HepG2 (cell line): ENCODE measurements around the gene RHOC. TPM values are rescaled to one million over a fixed set of nuclear protein-coding genes. Genes with fewer than 3 reads are reported as not detected.

ENCODE experiments used
- ARNT ChIP-seq: fragments of 450-650 bp; IDR thresholded peaks from 2 replicates; pipeline ENCODE4 v1.6.1; 2017
- HOXA3 ChIP-seq: sonication (generic); formaldehyde crosslinking; IDR thresholded peaks from 2 replicates; pipeline ENCODE4 v1.5.0; 2020; ENCODE audit warnings: missing genetic modification reagents
- IKZF1 ChIP-seq: fragments of 450-650 bp; IDR thresholded peaks from 2 replicates; pipeline ENCODE4 v1.7.1; 2016
- IKZF4 ChIP-seq: sonication (generic); formaldehyde crosslinking; IDR thresholded peaks from 2 replicates; pipeline ENCODE4 v1.5.1; 2020; ENCODE audit warnings: borderline replicate concordance, mild to moderate bottlenecking, low read depth, missing genetic modification reagents; ENCODE audit errors: not compliant biosample characterization
- IRX3 ChIP-seq: sonication (generic); formaldehyde crosslinking; IDR thresholded peaks from 2 replicates; pipeline ENCODE4 v1.8.1; 2023; ENCODE audit warnings: mild to moderate bottlenecking, low read depth, missing genetic modification reagents, borderline replicate concordance
- NAIF1 ChIP-seq: sonication (generic); formaldehyde crosslinking; IDR thresholded peaks from 2 replicates; pipeline ENCODE4 v1.5.0; 2020; ENCODE audit warnings: mild to moderate bottlenecking, missing genetic modification reagents, borderline replicate concordance
- PHF21A ChIP-seq: sonication (generic); formaldehyde crosslinking; IDR thresholded peaks from 2 replicates; pipeline ENCODE4 v1.5.0; 2020; ENCODE audit warnings: mild to moderate bottlenecking, missing genetic modification reagents
- POLR2A ChIP-seq, 2 experiments: IDR thresholded peaks; 2 replicates each; pipeline ENCODE4 v1.6.1; 2011; ENCODE audit warnings: low read depth in 2 of 2, low read length in 2 of 2, mild to moderate bottlenecking in 1 of 2, moderate library complexity in 1 of 2; ENCODE audit not compliant: insufficient read depth in 1 of 2
- POLR2G ChIP-seq: fragments of 200-400 bp; formaldehyde crosslinking; IDR thresholded peaks from 2 replicates; pipeline ENCODE4 v1.6.1; 2018; ENCODE audit warnings: mild to moderate bottlenecking, low read depth, low read length, moderate library complexity
- RBM39 ChIP-seq: fragments of 200-400 bp; formaldehyde crosslinking; IDR thresholded peaks from one replicate; pipeline ENCODE4 v1.6.1; 2018; ENCODE audit warnings: antibody characterized with exemption, mild to moderate bottlenecking, low read depth, low read length; ENCODE audit not compliant: poor library complexity, severe bottlenecking
- SAP130 ChIP-seq: IDR thresholded peaks from 2 replicates; pipeline ENCODE4 v1.6.1; 2016; ENCODE audit warnings: low read depth
- SP4 ChIP-seq: sonication (generic); formaldehyde crosslinking; IDR thresholded peaks from 2 replicates; pipeline ENCODE4 v1.8.1; 2023; ENCODE audit warnings: mild to moderate bottlenecking, missing genetic modification reagents
- TAF1 ChIP-seq: sonication (generic); formaldehyde crosslinking; IDR thresholded peaks from 2 replicates; pipeline ENCODE4 v1.4.0; 2020; ENCODE audit warnings: missing genetic modification reagents
- ZBTB7A ChIP-seq: sonication (generic); formaldehyde crosslinking; IDR thresholded peaks from 2 replicates; pipeline ENCODE4 v1.8.0; 2022; ENCODE audit warnings: mild to moderate bottlenecking, missing genetic modification reagents
- ZNF12 ChIP-seq: sonication (generic); formaldehyde crosslinking; IDR thresholded peaks from 2 replicates; pipeline ENCODE4 v1.5.0; 2020; ENCODE audit warnings: missing genetic modification reagents
- ZNF205 ChIP-seq: IDR thresholded peaks from 2 replicates; pipeline ENCODE4 v1.6.1; 2018; ENCODE audit warnings: missing biosample characterization, missing genetic modification reagents
- ZNF607 ChIP-seq: sonication (generic); formaldehyde crosslinking; IDR thresholded peaks from 2 replicates; pipeline ENCODE4 v1.5.1; 2020; ENCODE audit warnings: missing genetic modification reagents, mild to moderate bottlenecking, borderline replicate concordance
- ZNF761 ChIP-seq: sonication (generic); formaldehyde crosslinking; conservative IDR thresholded peaks from 2 replicates; pipeline ENCODE4 v1.4.0; 2020; ENCODE audit warnings: mild to moderate bottlenecking, missing genetic modification reagents
- ZNF776 ChIP-seq: sonication (generic); formaldehyde crosslinking; IDR thresholded peaks from 2 replicates; pipeline ENCODE4 v1.4.0; 2020; ENCODE audit warnings: mild to moderate bottlenecking, missing genetic modification reagents
- polyA plus RNA-seq, 8 experiments: library from polyadenylated mRNA; depleted of rRNA in 3 of 8; stranded (reverse) in 7 of 8; unstranded in 1 of 8; fragments of >200 nt; fragmentation: Illumina TruSeq in 4 of 8; extraction: Trizol in 4 of 8; gene quantifications; 2 replicates each; pipeline versions ENCODE4 v1.2.1 to v1.2.3, GENCODE V29; 2011 to 2016; ENCODE audit warnings: low read depth in 4 of 8, missing spikeins in 1 of 8, mixed read lengths in 1 of 8; ENCODE audit not compliant: insufficient read depth in 1 of 8
- total RNA-seq, 5 experiments: library from RNA; depleted of rRNA; stranded (reverse); fragments of >200 nt; fragmentation: Illumina TruSeq; extraction: Trizol; gene quantifications; 2 replicates each; pipeline ENCODE4 v1.2.3, GENCODE V29; 2016; ENCODE audit warnings: low read depth in 1 of 5
- TF ChIP-seq, protein P1 (sequence below): sonication (generic); formaldehyde crosslinking; IDR thresholded peaks from 2 replicates; pipeline ENCODE4 v1.5.1; 2020; ENCODE audit warnings: missing genetic modification reagents, mild to moderate bottlenecking, borderline replicate concordance
- TF ChIP-seq, protein P2 (sequence below): sonication (generic); formaldehyde crosslinking; IDR thresholded peaks from 2 replicates; pipeline ENCODE4 v1.4.0; 2020; ENCODE audit warnings: missing genetic modification reagents
- TF ChIP-seq, protein P3 (sequence below): sonication (generic); formaldehyde crosslinking; IDR thresholded peaks from 2 replicates; pipeline ENCODE4 v1.4.0; 2020; ENCODE audit warnings: mild to moderate bottlenecking, missing genetic modification reagents
- TF ChIP-seq, protein P4 (sequence below): sonication (generic); formaldehyde crosslinking; IDR thresholded peaks from 2 replicates; pipeline ENCODE4 v1.8.0; 2022; ENCODE audit warnings: missing genetic modification reagents, mild to moderate bottlenecking, borderline replicate concordance

The RHOC gene
- total and polyA plus RNA-seq, 2 of the 13 experiments (the other 11 are each of a cell fraction or from before 2014, with no cell fraction given) = 64.3 to 182 TPM

DNA sequence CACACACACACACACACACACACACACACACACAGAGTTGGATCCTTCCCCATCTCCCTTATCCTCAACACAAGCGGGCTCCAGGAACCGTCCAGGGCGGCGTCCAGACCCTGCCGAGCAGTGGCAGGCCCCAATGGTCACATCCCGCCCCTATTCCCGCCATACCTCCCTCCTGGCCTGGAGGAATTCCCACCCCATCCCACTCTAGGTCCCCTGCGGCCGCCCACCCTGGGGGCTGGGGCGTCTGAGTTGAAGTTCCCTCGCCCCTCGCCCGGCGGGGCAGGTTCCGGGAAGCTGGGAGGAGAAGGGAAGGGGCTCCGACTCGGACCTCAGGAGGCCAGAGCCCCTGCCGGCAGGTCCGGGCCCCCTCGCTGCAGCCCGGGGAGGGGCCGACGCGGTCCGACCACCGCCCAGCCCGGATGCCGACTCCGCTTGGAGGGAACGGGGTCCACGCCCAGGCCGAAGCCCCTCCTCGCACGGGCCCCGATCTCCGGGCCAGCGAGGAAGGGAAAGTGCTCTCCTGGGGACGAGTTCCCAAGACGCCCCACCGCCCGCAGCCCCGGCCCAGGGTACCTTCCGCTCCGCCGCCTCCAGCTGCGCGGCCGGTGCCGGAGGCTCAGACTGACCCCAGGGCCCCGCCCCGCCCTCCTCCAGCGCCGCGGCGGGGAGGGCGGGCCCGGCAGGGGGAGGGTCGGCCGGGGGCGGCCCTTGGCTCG is at the start of gene RHOC (continued):
- TF ChIP-seq IKZF4 (CRISPR knock-in tag) = peak; percentile 59
- peak in 1 of 2 experiments; percentile 32; a peak in 1 of 4 replicates for TF ChIP-seq POLR2A (IDR thresholded peaks at IDR 0.05; ENCODE audit: insufficient read depth in 1 of 2, low read depth in 2 of 2, low read length in 2 of 2)
- no peak for TF ChIP-seq ZNF776 (CRISPR knock-in tag)
- TF ChIP-seq ZBTB7A (CRISPR knock-in tag) = 0 out of 2 replicates have a peak, but pooled peaks have one; percentile 55
- TF ChIP-seq, protein P1, sequence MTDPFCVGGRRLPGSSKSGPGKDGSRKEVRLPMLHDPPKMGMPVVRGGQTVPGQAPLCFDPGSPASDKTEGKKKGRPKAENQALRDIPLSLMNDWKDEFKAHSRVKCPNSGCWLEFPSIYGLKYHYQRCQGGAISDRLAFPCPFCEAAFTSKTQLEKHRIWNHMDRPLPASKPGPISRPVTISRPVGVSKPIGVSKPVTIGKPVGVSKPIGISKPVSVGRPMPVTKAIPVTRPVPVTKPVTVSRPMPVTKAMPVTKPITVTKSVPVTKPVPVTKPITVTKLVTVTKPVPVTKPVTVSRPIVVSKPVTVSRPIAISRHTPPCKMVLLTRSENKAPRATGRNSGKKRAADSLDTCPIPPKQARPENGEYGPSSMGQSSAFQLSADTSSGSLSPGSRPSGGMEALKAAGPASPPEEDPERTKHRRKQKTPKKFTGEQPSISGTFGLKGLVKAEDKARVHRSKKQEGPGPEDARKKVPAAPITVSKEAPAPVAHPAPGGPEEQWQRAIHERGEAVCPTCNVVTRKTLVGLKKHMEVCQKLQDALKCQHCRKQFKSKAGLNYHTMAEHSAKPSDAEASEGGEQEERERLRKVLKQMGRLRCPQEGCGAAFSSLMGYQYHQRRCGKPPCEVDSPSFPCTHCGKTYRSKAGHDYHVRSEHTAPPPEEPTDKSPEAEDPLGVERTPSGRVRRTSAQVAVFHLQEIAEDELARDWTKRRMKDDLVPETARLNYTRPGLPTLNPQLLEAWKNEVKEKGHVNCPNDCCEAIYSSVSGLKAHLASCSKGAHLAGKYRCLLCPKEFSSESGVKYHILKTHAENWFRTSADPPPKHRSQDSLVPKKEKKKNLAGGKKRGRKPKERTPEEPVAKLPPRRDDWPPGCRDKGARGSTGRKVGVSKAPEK (CRISPR knock-in tag) = no peak
- TF ChIP-seq, protein P2, sequence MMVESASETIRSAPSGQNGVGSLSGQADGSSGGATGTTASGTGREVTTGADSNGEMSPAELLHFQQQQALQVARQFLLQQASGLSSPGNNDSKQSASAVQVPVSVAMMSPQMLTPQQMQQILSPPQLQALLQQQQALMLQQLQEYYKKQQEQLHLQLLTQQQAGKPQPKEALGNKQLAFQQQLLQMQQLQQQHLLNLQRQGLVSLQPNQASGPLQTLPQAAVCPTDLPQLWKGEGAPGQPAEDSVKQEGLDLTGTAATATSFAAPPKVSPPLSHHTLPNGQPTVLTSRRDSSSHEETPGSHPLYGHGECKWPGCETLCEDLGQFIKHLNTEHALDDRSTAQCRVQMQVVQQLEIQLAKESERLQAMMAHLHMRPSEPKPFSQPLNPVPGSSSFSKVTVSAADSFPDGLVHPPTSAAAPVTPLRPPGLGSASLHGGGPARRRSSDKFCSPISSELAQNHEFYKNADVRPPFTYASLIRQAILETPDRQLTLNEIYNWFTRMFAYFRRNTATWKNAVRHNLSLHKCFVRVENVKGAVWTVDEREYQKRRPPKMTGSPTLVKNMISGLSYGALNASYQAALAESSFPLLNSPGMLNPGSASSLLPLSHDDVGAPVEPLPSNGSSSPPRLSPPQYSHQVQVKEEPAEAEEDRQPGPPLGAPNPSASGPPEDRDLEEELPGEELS (CRISPR knock-in tag) = 0 out of 2 replicates have a peak, but pooled peaks have one; percentile 7
- TF ChIP-seq TAF1 (CRISPR knock-in tag) = peak; percentile 67
- TF ChIP-seq, protein P3, sequence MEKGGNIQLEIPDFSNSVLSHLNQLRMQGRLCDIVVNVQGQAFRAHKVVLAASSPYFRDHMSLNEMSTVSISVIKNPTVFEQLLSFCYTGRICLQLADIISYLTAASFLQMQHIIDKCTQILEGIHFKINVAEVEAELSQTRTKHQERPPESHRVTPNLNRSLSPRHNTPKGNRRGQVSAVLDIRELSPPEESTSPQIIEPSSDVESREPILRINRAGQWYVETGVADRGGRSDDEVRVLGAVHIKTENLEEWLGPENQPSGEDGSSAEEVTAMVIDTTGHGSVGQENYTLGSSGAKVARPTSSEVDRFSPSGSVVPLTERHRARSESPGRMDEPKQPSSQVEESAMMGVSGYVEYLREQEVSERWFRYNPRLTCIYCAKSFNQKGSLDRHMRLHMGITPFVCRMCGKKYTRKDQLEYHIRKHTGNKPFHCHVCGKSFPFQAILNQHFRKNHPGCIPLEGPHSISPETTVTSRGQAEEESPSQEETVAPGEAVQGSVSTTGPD (CRISPR knock-in tag) = no peak
- TF ChIP-seq ARNT = no peak
- TF ChIP-seq HOXA3 (CRISPR knock-in tag) = 0 out of 2 replicates have a peak, but pooled peaks have one; percentile 42
- peak; percentile 56; the same call in 1 of the 2 replicates for TF ChIP-seq ZNF607 (CRISPR knock-in tag)
- TF ChIP-seq IKZF1 = no peak
- TF ChIP-seq ZNF205 (CRISPR knock-in tag) = no peak
- TF ChIP-seq RBM39 = peak; percentile 18
- TF ChIP-seq SAP130 = peak; percentile 77
- peak; percentile 10; the same call in 1 of the 2 replicates for TF ChIP-seq SP4 (CRISPR knock-in tag)
- no peak for TF ChIP-seq ZNF761 (CRISPR knock-in tag)
- no peak for TF ChIP-seq ZNF12
- peak; percentile 76 for TF ChIP-seq POLR2G
- TF ChIP-seq NAIF1 (CRISPR knock-in tag) = peak; percentile 53; the same call in 1 of the 2 replicates
- TF ChIP-seq IRX3 (CRISPR knock-in tag) = 0 out of 2 replicates have a peak, but pooled peaks have one; percentile 11
- TF ChIP-seq, protein P4, sequence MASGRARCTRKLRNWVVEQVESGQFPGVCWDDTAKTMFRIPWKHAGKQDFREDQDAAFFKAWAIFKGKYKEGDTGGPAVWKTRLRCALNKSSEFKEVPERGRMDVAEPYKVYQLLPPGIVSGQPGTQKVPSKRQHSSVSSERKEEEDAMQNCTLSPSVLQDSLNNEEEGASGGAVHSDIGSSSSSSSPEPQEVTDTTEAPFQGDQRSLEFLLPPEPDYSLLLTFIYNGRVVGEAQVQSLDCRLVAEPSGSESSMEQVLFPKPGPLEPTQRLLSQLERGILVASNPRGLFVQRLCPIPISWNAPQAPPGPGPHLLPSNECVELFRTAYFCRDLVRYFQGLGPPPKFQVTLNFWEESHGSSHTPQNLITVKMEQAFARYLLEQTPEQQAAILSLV (CRISPR knock-in tag) = 0 out of 2 replicates have a peak, but pooled peaks have one; percentile 18
- TF ChIP-seq PHF21A = no peak
